Activated B cell treated with CpG ODN at 0.5 μM for 24 hours (primary cell): Measurements from ENCODE around the gene MKX. TPM values are rescaled to one million over a fixed set of nuclear protein-coding genes. Genes with fewer than 3 reads are reported as not detected.

ENCODE experiments used
- ATAC-seq: fragments of 200-7000 bp; cut with Tn5 transposase; one replicate; pipeline ENCODE4 v1.10.0; 2021; ENCODE audit warnings: low read depth, mild to moderate bottlenecking, moderate library complexity
- CTCF ChIA-PET: fragments of 350-600 bp; sonication (Branson Sonifier 250); formaldehyde crosslinking; loops from one replicate; lab custom pipeline; 2021; ENCODE audit warnings: antibody characterized with exemption; lab: Charles Lee
- POLR2A ChIA-PET: fragments of 350-600 bp; sonication (Branson Sonifier 250); formaldehyde crosslinking; loops from one replicate; lab custom pipeline; 2021; ENCODE audit warnings: antibody characterized with exemption; lab: Charles Lee
- DNase-seq: peaks from one replicate; pipeline ENCODE4 v3.0.0; 2022
- H3K27ac Mint-ChIP-seq: one replicate; pipeline ENCODE4 v1.8.0; 2020; ENCODE audit warnings: mixed read lengths
- H3K27me3 Mint-ChIP-seq: one replicate; pipeline ENCODE4 v1.8.0; 2021; ENCODE audit warnings: mixed read lengths
- H3K36me3 Mint-ChIP-seq: one replicate; pipeline ENCODE4 v1.8.0; 2021; ENCODE audit warnings: low read depth, mixed read lengths
- H3K4me1 Mint-ChIP-seq: one replicate; pipeline ENCODE4 v1.8.0; 2021; ENCODE audit warnings: mixed read lengths
- H3K4me3 Mint-ChIP-seq: one replicate; pipeline ENCODE4 v1.8.0; 2020; ENCODE audit warnings: mild to moderate bottlenecking, mixed read lengths
- H3K9me3 Mint-ChIP-seq: one replicate; pipeline ENCODE4 v1.8.0; 2020; ENCODE audit warnings: mixed read lengths
- intact Hi-C: fragments of 100-400 bp; cut with micrococcal nuclease; formaldehyde crosslinking; loops from one replicate; pipeline ENCODE4 v1.15.1; 2024
- total RNA-seq: library from RNA; stranded (reverse); gene quantifications from 2 replicates; pipeline ENCODE4 v1.2.3, GENCODE V29; 2022
- TF ChIP-seq, protein P1 (sequence below): fragments of 200-600 bp; IDR thresholded peaks from one replicate; pipeline ENCODE4 v1.8.0; 2022; ENCODE audit warnings: antibody characterized with exemption, mild to moderate bottlenecking

MKX gene
- total RNA-seq, 1 donor from 2014 or later: not detected

DNA sequence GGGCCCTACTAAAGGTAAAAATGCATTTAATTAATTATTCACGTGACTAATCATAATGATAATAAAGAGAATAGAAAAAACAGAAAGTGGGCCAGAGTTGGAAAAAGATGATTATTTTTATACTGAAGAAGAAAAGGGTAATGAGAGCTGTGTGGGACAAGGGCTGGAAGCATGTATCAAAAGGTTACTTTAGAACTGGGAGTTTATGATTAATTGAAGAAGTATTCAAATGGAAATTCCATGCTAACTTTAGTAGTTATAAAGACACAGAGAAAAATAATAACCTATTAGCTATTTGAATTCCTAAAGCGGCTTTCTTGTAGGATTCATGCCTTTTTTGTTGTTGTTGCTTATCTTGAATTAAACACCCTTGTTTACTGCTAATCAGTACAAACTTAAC lies 49.9 kb downstream of the MKX start:
- ATAC-seq (no peak), DNase-seq (no peak)
- ChIA-PET POLR2A (no interaction called here), CTCF (no interaction called here)
- Mint-ChIP-seq H3K27me3 (no peaks in the 10 kb centered on the region), H3K9me3 (no peaks in the 10 kb centered on the region), H3K36me3 (no peaks in the 10 kb centered on the region), H3K4me1 (no peaks in the 10 kb centered on the region), H3K4me3 (no peak overlapping the region), H3K27ac (no peak overlapping the region)
- intact Hi-C loops: no loop called here
- TF ChIP-seq, protein P1, sequence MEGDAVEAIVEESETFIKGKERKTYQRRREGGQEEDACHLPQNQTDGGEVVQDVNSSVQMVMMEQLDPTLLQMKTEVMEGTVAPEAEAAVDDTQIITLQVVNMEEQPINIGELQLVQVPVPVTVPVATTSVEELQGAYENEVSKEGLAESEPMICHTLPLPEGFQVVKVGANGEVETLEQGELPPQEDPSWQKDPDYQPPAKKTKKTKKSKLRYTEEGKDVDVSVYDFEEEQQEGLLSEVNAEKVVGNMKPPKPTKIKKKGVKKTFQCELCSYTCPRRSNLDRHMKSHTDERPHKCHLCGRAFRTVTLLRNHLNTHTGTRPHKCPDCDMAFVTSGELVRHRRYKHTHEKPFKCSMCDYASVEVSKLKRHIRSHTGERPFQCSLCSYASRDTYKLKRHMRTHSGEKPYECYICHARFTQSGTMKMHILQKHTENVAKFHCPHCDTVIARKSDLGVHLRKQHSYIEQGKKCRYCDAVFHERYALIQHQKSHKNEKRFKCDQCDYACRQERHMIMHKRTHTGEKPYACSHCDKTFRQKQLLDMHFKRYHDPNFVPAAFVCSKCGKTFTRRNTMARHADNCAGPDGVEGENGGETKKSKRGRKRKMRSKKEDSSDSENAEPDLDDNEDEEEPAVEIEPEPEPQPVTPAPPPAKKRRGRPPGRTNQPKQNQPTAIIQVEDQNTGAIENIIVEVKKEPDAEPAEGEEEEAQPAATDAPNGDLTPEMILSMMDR: no peak

DNA sequence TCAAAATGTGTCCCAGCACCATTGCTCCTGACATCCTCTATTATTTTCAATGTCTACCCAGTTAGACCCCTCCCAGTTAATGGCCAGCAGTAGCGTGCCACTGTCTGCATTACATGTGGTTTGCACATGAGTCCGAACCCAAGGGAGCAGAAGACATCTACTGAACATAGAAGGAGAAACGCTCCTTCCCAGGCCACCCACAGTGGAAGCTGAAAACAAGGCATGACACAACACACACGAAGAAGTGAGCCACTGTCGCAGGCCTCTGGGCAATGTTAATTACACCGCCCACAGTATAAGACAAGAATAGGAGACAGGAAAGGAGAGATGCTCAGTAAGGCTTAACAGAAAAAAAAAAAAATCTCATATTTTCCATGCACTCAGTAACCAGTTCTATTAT lies 50.5 kb downstream of the MKX start:
- CTCF ChIA-PET: no interaction called here
- H3K27ac Mint-ChIP-seq: no peak overlapping the region

DNA sequence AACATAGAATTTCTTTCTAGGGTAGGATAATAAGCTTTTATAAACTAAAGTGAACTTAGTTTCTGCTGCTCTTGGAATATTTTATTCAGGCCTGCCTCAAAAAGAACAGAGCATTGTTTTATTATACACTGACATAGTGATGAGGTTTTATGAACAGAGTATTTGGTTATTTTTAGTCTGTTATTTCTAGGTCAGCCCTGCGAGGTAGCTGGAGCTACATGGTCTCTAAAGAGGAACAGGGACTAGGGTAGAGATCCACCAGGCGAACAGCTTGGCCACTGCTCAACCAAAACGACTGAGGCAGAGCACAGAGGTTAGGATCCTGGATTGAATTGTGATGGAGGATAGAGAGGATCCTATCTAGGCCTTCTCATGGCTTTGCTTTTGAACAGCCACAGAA lies 53.0 kb downstream of the MKX start:
- POLR2A ChIA-PET: no interaction called here
- DNase-seq: no peak
- Mint-ChIP-seq H3K36me3 (no peaks in the 10 kb centered on the region), H3K27ac (no peak overlapping the region), H3K4me1 (no peaks in the 10 kb centered on the region), H3K9me3 (peaks cover 3% of the 10 kb centered on the region), H3K4me3 (no peak overlapping the region), H3K27me3 (peaks cover 17% of the 10 kb centered on the region)
- intact Hi-C loops: no loop called here
- no peak for ATAC-seq
- CTCF ChIA-PET: no interaction called here
- TF ChIP-seq, protein P1: no peak

More for the DNA sequence above, 50.5 kb downstream of the MKX start:
- ATAC-seq (no peak), DNase-seq (no peak)
- Mint-ChIP-seq H3K36me3 (no peaks in the 10 kb centered on the region), H3K4me3 (no peak overlapping the region), H3K9me3 (no peaks in the 10 kb centered on the region), H3K27me3 (peaks cover 2% of the 10 kb centered on the region), H3K4me1 (no peaks in the 10 kb centered on the region)
- TF ChIP-seq, protein P1: no peak
- POLR2A ChIA-PET: no interaction called here
- intact Hi-C loops: no loop called here

DNA sequence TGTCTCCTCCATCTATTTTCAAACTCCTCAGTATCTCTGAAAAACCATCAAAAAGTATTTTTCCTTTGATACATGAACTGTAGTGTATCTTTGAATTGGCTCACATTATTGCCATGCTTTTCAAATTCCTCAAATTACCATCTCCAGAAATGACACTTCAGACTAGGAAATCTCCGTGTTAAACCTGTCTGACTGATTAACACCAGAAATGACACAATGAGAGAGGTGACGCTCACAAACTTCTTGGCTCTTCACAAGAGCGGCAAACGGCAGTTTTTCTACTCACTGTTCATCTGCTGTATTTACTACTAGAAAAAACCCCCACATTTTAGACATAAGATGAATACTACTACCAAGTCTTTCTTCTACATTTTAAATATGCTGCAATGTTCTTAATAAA lies 56.6 kb downstream of the MKX start:
- peaks cover 18% of the 10 kb centered on the region for H3K27me3 Mint-ChIP-seq
- no peaks in the 10 kb centered on the region for H3K4me1 Mint-ChIP-seq

DNA sequence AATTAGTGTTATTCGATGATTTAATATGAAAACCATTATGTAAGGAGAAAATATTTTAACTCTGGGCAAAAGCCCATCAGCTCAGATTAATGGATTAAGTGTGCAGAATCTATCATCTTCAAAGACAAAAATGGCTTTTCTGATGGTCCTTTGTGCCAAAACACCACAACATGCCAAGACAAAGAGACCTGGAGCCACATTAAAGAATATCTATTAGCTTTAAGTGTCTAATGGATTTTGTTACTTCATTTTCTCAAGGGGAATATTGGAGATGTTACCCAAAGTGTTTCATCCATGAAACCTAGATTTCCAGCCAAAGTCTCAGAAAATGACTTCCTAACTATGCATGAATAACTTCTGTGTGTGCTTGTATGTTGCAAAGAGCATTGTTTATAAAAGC lies 57.3 kb downstream of the MKX start:
- POLR2A ChIA-PET: no interaction called here
- Mint-ChIP-seq H3K27me3 (peaks cover 18% of the 10 kb centered on the region), H3K27ac (no peak overlapping the region), H3K36me3 (no peaks in the 10 kb centered on the region), H3K4me3 (no peak overlapping the region), H3K4me1 (no peaks in the 10 kb centered on the region), H3K9me3 (peaks cover 3% of the 10 kb centered on the region)
- CTCF ChIA-PET: no interaction called here
- no peak for DNase-seq
- ATAC-seq: no peak
- intact Hi-C loops: no loop called here
- TF ChIP-seq, protein P1: no peak

More for the DNA sequence above, 56.6 kb downstream of the MKX start:
- intact Hi-C loops: no loop called here
- Mint-ChIP-seq H3K4me3 (no peak overlapping the region), H3K9me3 (peaks cover 3% of the 10 kb centered on the region), H3K36me3 (no peaks in the 10 kb centered on the region), H3K27ac (no peak overlapping the region)
- CTCF ChIA-PET: no interaction called here
- POLR2A ChIA-PET: no interaction called here
- DNase-seq: no peak
- no peak for ATAC-seq
- TF ChIP-seq, protein P1: no peak
